ENCODE measurements around the gene PCDH9. TPM values are rescaled to one million over a fixed set of nuclear protein-coding genes. Genes with fewer than 3 reads are reported as not detected.

PCDH9 gene
- total RNA-seq, 1 donor from 2014 or later: 0.75 TPM

- Histone ChIP-seq H3K4me3 (ENCODE audit: low read depth, low read length) (no peak overlapping the region), H3K36me3 (ENCODE audit: control insufficient read depth, insufficient read depth, low read length) (no peaks in the 10 kb centered on the region), H3K27me3 (ENCODE audit: control insufficient read depth, insufficient read depth, low read length) (no peaks in the 10 kb centered on the region)
- no peak for TF ChIP-seq CTCF (IDR thresholded peaks at IDR 0.05; ENCODE audit: insufficient read depth, low read length, poor library complexity, severe bottlenecking)
- DNase-seq (ENCODE audit: low read depth): no peak
Measured at GRCh38 chr13:67137044-67137735, 92.9 kb downstream of the PCDH9 start.

GRCh38 chr13:67136157-67136556, 94.0 kb downstream of the PCDH9 start:
- DNase-seq (ENCODE audit: low read depth): no peak
- Histone ChIP-seq H3K36me3 (ENCODE audit: control insufficient read depth, insufficient read depth, low read length) (no peaks in the 10 kb centered on the region), H3K27me3 (ENCODE audit: control insufficient read depth, insufficient read depth, low read length) (no peaks in the 10 kb centered on the region), H3K4me3 (ENCODE audit: low read depth, low read length) (no peak overlapping the region)
- no peak for TF ChIP-seq CTCF (IDR thresholded peaks at IDR 0.05; ENCODE audit: insufficient read depth, low read length, poor library complexity, severe bottlenecking)

DNA sequence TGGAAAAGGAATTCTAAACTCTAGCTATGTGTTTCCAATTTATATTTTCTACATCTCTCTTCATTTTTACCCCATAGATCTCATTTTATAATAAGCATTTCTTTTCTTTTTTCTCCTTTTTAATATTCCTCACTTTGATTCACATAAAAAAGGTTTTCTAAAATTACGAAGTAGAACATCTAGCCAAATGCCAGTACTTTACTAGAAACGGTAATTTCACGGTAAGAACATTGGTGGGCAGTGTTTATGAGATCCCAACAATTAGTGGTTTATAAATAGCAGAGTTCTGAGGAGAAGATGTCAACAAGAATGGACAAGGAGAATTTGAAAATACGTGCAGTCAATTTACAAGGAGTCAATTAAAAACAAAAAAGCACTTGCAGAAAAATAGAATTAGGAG, 94.8 kb downstream of the PCDH9 start:
- TF ChIP-seq CTCF (IDR thresholded peaks at IDR 0.05; ENCODE audit: insufficient read depth, low read length, poor library complexity, severe bottlenecking): no peak
- no peak for DNase-seq (ENCODE audit: low read depth)

DNA sequence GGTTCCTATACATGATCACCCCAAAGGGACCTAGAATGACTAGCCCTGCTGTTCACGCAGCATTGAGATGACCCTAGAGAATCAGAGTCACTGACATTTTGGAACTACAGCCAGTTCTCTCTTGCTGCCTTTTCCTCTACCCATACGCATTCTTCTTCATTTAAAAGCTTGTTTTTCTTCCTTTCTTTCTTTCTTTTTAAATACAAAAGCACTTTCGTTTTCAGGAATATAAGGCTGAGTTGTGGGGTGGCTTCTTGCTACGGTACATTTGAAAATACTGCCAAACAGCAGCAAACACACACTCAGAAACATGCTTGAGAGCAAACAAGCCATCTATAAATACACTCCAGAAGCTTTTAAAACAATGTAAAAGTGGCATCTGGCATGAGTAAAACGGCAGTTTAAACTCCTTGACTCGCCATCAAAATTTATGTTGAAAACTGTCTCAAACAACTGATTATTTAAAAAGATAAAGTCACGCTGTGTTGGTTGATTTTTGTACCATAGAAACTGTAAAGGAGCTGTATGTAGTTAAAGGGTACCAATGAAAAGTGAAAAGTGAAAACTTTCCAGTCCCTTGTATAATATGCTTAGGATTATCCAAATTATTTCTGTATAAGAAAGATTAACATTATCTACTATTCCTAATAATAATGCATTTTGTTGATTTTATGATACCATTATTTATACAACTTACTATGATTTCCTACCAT, 95.6 kb downstream of the PCDH9 start:
- no peak for TF ChIP-seq CTCF (IDR thresholded peaks at IDR 0.05; ENCODE audit: insufficient read depth, low read length, poor library complexity, severe bottlenecking)
- DNase-seq (ENCODE audit: low read depth): no peak
- Histone ChIP-seq H3K4me3 (ENCODE audit: low read depth, low read length) (no peak overlapping the region), H3K36me3 (ENCODE audit: control insufficient read depth, insufficient read depth, low read length) (no peaks in the 10 kb centered on the region), H3K27me3 (ENCODE audit: control insufficient read depth, insufficient read depth, low read length) (no peaks in the 10 kb centered on the region)

More for the DNA sequence above, 94.8 kb downstream of the PCDH9 start:
- H3K36me3 ChIP-seq (ENCODE audit: control insufficient read depth, insufficient read depth, low read length): no peaks in the 10 kb centered on the region
- no peaks in the 10 kb centered on the region for H3K27me3 ChIP-seq (ENCODE audit: control insufficient read depth, insufficient read depth, low read length)
- no peak overlapping the region for H3K4me3 ChIP-seq (ENCODE audit: low read depth, low read length)

DNA sequence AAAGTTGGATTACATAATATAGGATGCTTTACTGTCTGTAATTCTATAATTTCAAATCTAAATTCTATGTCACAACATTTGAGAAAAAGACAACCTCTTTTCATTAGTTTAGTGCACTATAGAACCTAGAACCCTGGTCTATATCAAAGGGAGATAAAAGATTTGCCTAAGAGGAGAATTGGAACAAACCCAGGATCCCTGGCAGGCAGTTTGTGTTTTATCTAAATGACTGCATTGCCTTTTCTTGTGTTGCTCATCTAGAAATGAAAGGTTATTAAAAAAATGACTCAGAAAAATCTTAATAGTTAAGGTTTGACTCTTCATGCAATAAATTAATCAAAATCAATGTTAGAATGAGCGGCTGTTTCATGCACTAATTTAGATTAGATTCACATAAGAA, 96.7 kb downstream of the PCDH9 start:
- no peak overlapping the region for H3K4me3 ChIP-seq (ENCODE audit: low read depth, low read length)
- no peak for DNase-seq (ENCODE audit: low read depth)
- H3K27me3 ChIP-seq (ENCODE audit: control insufficient read depth, insufficient read depth, low read length): no peaks in the 10 kb centered on the region
- TF ChIP-seq CTCF (IDR thresholded peaks at IDR 0.05; ENCODE audit: insufficient read depth, low read length, poor library complexity, severe bottlenecking): no peak
- no peaks in the 10 kb centered on the region for H3K36me3 ChIP-seq (ENCODE audit: control insufficient read depth, insufficient read depth, low read length)

Measured in kidney epithelial cell (primary cell).